Testis (tissue), 3 donors: Measurements from ENCODE around the gene ZBTB7B. TPM values are rescaled to one million over a fixed set of nuclear protein-coding genes. Genes with fewer than 3 reads are reported as not detected.

Experiments used
- DNase-seq: peaks from one replicate; pipeline ENCODE4 v3.0.0-alpha.2; 2019
- H3K27ac ChIP-seq, 2 donors: fragments of 200-600 bp; sonication (generic); one replicate each; pipeline ENCODE4 v1.5.1; 2019
- H3K27me3 ChIP-seq: fragments of 200-600 bp; sonication (generic); one replicate; pipeline ENCODE4 v1.5.1; 2019
- H3K36me3 ChIP-seq: fragments of 200-600 bp; sonication (generic); one replicate; pipeline ENCODE4 v1.5.1; 2017; ENCODE audit warnings: low read depth; ENCODE audit errors: missing control alignments
- H3K4me1 ChIP-seq: fragments of 200-600 bp; sonication (generic); one replicate; pipeline ENCODE4 v1.5.1; 2019
- H3K4me3 ChIP-seq, 2 donors: fragments of 200-600 bp; sonication (generic); one replicate each; pipeline ENCODE4 v1.5.1; 2017 to 2019
- H3K9me3 ChIP-seq: fragments of 200-600 bp; sonication (generic); one replicate; pipeline ENCODE4 v1.5.1; 2017
- POLR2A ChIP-seq: fragments of 450-650 bp; IDR thresholded peaks from one replicate; pipeline ENCODE4 v1.6.1; 2017; ENCODE audit warnings: antibody characterized with exemption, mild to moderate bottlenecking, moderate library complexity
- WGBS, 2 donors: methylation state at CpG; one replicate each; pipeline ENCODE4 v1.1.5; 2018; 5-methylcytosine and 5-hydroxymethylcytosine counted together
- intact Hi-C: fragments of 100-400 bp; cut with DNase I; formaldehyde crosslinking; loops from one replicate; pipeline ENCODE4 v1.15.1; 2023; ENCODE audit warnings: low total_unique reads
- polyA plus RNA-seq: library from polyadenylated mRNA; stranded (reverse); fragments of 350-450 nt; fragmentation: Illumina TruSeq; extraction: RNeasy Lipid Tissue Mini Kit (QIAGEN cat#74804); gene quantifications from one replicate; pipeline ENCODE4 v1.2.3, GENCODE V29; 2014; ENCODE audit warnings: low read depth, low replicate concordance; ENCODE audit not compliant: insufficient read depth
- total RNA-seq, 2 donors: library from RNA; depleted of rRNA; stranded (reverse); fragments of >200 nt; gene quantifications; one replicate each; pipeline ENCODE4 v1.2.3, GENCODE V29; 2016
- TF ChIP-seq, protein P1 (sequence below), 3 experiments: fragments of 450-650 bp in 2 of 3; fragments of 200-600 bp in 1 of 3; sonication (generic) in 1 of 3; IDR thresholded peaks; one replicate each; pipeline ENCODE4 v1.5.1; 2016 to 2019; ENCODE audit warnings: antibody characterized with exemption in 3 of 3, mild to moderate bottlenecking in 2 of 3, moderate library complexity in 1 of 3

ZBTB7B gene
- total and polyA plus RNA-seq, 3 donors from 2014 or later, result 18.6 to 22.4 (median 21.1) TPM

DNA sequence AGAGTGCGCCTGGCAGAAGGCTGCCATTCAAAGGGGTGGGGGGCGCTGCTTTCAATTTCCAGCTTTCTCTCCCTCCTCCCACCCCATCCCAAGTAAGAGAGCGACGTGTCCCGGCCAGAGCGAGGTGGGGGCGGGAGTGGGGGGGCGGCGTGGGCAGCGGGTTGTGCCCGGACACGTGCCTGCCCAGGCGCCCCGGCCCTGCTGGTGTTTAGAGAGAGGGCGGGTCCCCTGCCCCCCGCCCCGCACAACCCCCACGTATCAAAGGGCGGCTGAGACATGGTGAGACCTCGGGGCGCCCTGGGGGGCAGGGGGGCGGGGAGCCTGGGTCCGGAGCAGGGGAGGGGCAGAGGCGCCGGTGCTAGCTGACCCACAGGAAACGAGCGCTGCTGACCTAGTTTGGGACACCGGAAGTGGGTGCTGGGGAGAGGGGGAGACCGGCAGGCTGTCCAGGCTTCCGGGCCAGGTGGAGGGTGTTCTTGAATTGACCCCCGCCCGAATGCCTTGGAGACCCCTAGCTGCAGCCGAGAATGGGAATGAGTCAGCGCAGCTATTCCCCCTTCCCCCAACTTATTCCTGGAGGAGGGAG, 1.3 kb downstream of the ZBTB7B start:
- Histone ChIP-seq H3K27me3 (no peaks in the 10 kb centered on the region), H3K27ac (peak overlapping the region; percentile 91 to 98), H3K4me1 (peaks cover 35% of the 10 kb centered on the region), H3K9me3 (no peaks in the 10 kb centered on the region), H3K36me3 (no peaks in the 10 kb centered on the region), H3K4me3 (peak overlapping the region; percentile 77 to 84)
- WGBS, 2 donors, result 0 to 1% methylated on average over 15 to 31 of the region's 34 CpGs
- TF ChIP-seq POLR2A, result no peak
- TF ChIP-seq, protein P1, sequence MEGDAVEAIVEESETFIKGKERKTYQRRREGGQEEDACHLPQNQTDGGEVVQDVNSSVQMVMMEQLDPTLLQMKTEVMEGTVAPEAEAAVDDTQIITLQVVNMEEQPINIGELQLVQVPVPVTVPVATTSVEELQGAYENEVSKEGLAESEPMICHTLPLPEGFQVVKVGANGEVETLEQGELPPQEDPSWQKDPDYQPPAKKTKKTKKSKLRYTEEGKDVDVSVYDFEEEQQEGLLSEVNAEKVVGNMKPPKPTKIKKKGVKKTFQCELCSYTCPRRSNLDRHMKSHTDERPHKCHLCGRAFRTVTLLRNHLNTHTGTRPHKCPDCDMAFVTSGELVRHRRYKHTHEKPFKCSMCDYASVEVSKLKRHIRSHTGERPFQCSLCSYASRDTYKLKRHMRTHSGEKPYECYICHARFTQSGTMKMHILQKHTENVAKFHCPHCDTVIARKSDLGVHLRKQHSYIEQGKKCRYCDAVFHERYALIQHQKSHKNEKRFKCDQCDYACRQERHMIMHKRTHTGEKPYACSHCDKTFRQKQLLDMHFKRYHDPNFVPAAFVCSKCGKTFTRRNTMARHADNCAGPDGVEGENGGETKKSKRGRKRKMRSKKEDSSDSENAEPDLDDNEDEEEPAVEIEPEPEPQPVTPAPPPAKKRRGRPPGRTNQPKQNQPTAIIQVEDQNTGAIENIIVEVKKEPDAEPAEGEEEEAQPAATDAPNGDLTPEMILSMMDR (IDR thresholded peaks at IDR 0.05), result no peak
- intact Hi-C loops, result no loop called here
- peak; percentile 73 for DNase-seq

GRCh38 chr1:155004352-155005075, 1.9 kb downstream of the ZBTB7B start:
- 21 to 33% methylated on average over 4 to 5 of the region's 5 CpGs for WGBS, 2 donors
- Histone ChIP-seq H3K27me3 (no peaks in the 10 kb centered on the region), H3K36me3 (no peaks in the 10 kb centered on the region), H3K27ac (peak overlapping the region; percentile 91 to 98), H3K9me3 (no peaks in the 10 kb centered on the region), H3K4me3 (peak overlapping the region; percentile 77 to 84), H3K4me1 (peaks cover 28% of the 10 kb centered on the region)
- intact Hi-C loops, result no loop called here
- DNase-seq, result no peak
- TF ChIP-seq, protein P1 (IDR thresholded peaks at IDR 0.05), result no peak
- no peak for TF ChIP-seq POLR2A

- Histone ChIP-seq H3K4me3 (no peak overlapping the region), H3K27me3 (no peaks in the 10 kb centered on the region), H3K9me3 (no peaks in the 10 kb centered on the region), H3K4me1 (peaks cover 20% of the 10 kb centered on the region), H3K36me3 (no peaks in the 10 kb centered on the region), H3K27ac (peak overlapping the region; percentile 91 to 98)
- 65 to 100% methylated on average over 2 to 17 of the region's 17 CpGs for whole genome bisulfite sequencing, 2 donors
- no peak for TF ChIP-seq POLR2A
- TF ChIP-seq, protein P1 (IDR thresholded peaks at IDR 0.05), result no peak
- peak; percentile 45 for DNase-seq
- intact Hi-C loops, result no loop called here
Measured at GRCh38 chr1:155005076-155006011, 2.7 kb downstream of the ZBTB7B start.

DNA sequence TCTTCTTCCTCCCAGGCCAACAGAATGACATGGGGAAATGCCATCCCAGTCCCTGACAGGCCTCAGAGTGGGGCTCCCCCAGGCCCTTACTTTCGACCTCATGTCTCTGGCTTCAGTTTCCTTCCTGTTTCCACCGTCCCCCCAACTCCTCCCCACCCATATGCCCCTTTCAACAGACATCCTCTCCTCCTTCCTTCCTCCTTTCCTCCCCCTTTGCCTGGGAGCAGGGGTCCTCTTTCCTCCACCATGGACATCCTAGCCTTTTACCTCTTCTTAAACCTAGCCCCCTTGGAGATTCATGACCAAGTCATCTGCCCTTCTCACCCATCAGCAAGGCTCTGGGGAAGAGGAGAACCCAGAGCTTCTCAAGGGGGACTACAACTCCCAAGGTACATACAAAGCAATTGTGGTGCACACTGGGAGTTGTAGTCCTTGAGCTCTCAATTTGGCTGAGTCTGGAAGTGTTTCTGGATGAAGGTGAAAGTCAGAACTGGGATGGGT, 4.0 kb downstream of the ZBTB7B start:
- Histone ChIP-seq H3K27ac (peak overlapping the region in 1 of 2 donors; percentile 98), H3K9me3 (no peaks in the 10 kb centered on the region), H3K4me3 (no peak overlapping the region), H3K4me1 (peaks cover 31% of the 10 kb centered on the region), H3K27me3 (no peaks in the 10 kb centered on the region), H3K36me3 (no peaks in the 10 kb centered on the region)
- no peak for TF ChIP-seq POLR2A
- TF ChIP-seq, protein P1 (IDR thresholded peaks at IDR 0.05), result no peak
- 64 to 71% methylated on average over 2 of the region's 2 CpGs for WGBS, 2 donors
- intact Hi-C loops, result no loop called here
- peak; percentile 39 for DNase-seq
